ENCODE results near the gene IGFL1.
"Not testable (repeated sequence)": the region's sequence is repeated elsewhere in the genome, so short reads cannot be mapped to it uniquely, and the experiment has no call there.

IGFL1 gene

DNA sequence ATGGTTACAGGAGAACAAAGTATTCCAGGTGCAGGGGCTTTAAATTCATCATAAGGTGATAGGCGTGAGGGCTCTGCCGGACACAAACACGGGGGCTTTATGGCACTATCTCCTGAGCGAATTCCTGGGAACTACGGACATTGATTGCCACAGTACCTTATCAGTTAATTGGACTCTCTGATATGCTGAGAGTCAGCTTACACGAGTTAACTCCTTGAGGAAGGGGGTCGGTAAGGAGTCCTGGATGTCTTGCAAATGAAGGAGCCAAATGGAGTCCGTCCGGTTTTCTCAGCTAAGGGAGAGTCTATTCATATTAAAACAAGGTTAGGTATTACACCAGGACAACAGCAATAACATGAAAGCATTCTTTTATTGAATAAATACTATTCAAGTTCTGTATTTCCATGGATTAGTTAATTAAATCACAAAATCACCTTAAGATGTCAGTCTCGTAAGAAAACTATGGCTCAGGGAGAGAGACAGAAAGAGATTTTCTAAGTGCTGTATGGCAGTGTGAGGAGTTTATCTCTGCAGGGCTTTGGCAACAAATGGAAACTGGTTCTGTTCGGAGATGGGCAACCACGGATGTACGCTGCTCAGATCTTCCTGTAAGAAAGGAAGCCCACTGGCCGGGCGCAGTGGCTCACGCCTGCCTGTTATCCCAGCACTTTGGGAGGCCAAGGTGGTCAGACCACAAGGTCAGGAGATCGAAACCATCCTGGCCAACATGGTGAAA, 41.1 kb downstream of the IGFL1 start:
- DNase-seq (ENCODE audit: low spot score) = no peak

DNA sequence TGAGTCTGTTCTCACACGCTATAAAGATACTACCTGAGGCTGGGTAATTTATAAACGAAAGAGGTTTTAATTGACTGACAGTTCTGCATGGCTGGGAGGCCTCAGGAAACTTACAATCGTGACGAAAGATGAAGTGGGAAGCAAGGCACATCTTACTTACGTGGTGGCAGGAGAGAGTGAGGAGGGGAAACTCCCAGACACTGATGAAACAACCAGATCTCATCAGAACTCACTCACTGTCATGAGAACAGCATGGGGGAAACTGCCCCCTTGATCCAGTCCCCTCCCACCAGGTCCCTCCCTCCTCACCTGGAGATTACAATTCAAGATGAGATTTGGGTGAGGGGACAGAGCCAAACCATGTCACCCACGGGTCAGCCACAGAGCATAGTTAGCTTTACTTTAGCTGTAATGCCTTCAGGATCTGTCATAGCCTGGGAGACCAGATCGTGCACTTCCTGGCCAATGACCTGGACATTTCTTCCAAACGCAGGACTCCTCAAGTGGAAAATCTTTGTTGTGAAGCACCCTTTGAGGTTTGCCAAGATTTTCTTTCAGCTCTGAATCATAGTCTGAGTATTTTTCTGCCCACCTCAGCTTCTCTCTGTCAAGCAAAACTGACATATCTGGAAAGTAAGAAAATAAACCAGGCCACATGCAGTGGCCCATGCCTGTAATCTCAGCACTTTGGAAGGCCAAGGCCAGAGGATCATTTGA, 42.1 kb downstream of the IGFL1 start:
- no peak for DNase-seq (ENCODE audit: low spot score)

DNA sequence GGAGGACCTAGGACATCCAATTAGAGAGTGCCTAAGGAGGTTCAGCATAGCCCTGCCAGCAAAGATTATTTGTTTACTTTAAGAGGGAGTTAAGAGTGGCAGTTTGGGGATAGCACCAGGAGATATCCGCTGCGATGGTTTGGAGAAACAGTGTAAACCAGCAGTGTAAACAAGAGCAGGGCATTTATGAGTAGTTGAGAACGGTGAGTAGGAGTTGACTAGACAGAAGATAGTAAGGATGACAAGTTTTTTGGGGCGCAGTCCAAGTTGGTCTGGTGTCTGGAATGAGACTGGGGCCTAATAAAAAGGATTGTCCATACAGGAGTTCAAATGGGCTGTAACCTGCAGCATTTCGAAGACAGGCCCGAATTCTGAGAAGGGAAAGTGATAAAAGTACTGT, 44.4 kb downstream of the IGFL1 start:
- DNase-seq (ENCODE audit: low spot score) = not testable (repeated sequence)

GRCh38 chr19:46279177-46279576, 49.6 kb downstream of the IGFL1 start:
- DNase-seq (ENCODE audit: low spot score) = no peak
